Sciatic nerve (tissue), 2 donors: ENCODE data around the gene HERPUD1. TPM values are rescaled to one million over a fixed set of nuclear protein-coding genes. Genes with fewer than 3 reads are reported as not detected.
"Not testable (repeated sequence)": the region's sequence is repeated elsewhere in the genome, so short reads cannot be mapped to it uniquely, and the experiment has no call there.

ENCODE experiments used
- ATAC-seq: fragments of 200-7000 bp; cut with Tn5 transposase; one replicate; pipeline ENCODE4 v1.9.1; 2020; ENCODE audit warnings: mild to moderate bottlenecking, moderate library complexity
- DNase-seq: peaks from one replicate; pipeline ENCODE4 v3.0.0-alpha.2; 2020; ENCODE audit warnings: low spot score
- intact Hi-C: fragments of 100-400 bp; cut with DNase I; formaldehyde crosslinking; loops from one replicate; pipeline ENCODE4 v1.14.2; 2022
- total RNA-seq: library from RNA; stranded (reverse); fragmentation: NEBNext Ultra II Directional; extraction: Animal tissue kit (Norgen Biotek cat#: 25700); gene quantifications from one replicate; pipeline ENCODE4 v1.2.1, GENCODE V29; 2021
- donor health status: DM: no; HTN: no; CAD: no.
- donor health status: DM: no; HTN: no; CAD: no.

Gene HERPUD1
- total RNA-seq, 1 donor from 2014 or later, result 150 TPM

- ATAC-seq, result no peak
- DNase-seq, result no peak
- intact Hi-C loops, result no loop called here
Observed at GRCh38 chr16:56972403-56973293, 40.7 kb downstream of the HERPUD1 start.

- no peak for DNase-seq
- intact Hi-C loops, result no loop called here
- no peak for ATAC-seq
Observed at GRCh38 chr16:56973294-56973689, 41.4 kb downstream of the HERPUD1 start.

- DNase-seq, ATAC-seq, intact Hi-C loops: not testable (repeated sequence)
Observed at GRCh38 chr16:56973899-56974298, 42.0 kb downstream of the HERPUD1 start.

- DNase-seq, result no peak
- ATAC-seq, result no peak
- intact Hi-C loops, result no loop called here
Observed at GRCh38 chr16:56974549-56975300, 42.8 kb downstream of the HERPUD1 start.

GRCh38 chr16:56975714-56976113, 43.8 kb downstream of the HERPUD1 start:
- ATAC-seq, result no peak
- intact Hi-C loops, result no loop called here
- no peak for DNase-seq

- ATAC-seq (no peak), DNase-seq (no peak)
- intact Hi-C loops, result no loop called here
Observed at GRCh38 chr16:56977216-56977615, 45.3 kb downstream of the HERPUD1 start.

GRCh38 chr16:56977823-56978430, 46.0 kb downstream of the HERPUD1 start:
- ATAC-seq (no peak), DNase-seq (no peak)
- intact Hi-C loops, result no loop called here

GRCh38 chr16:56980201-56980535, 48.2 kb downstream of the HERPUD1 start:
- intact Hi-C loops, result no loop called here
- no peak for DNase-seq

GRCh38 chr16:56980792-56981724, 49.1 kb downstream of the HERPUD1 start:
- no peak for DNase-seq
- no peak for ATAC-seq
- intact Hi-C loops, result no loop called here

More at GRCh38 chr16:56980201-56980535, 48.2 kb downstream of the HERPUD1 start:
- no peak for ATAC-seq

- intact Hi-C loops, result no loop called here
- ATAC-seq, result no peak
- no peak for DNase-seq
Observed at GRCh38 chr16:56981729-56982271, 49.9 kb downstream of the HERPUD1 start.

GRCh38 chr16:56982695-56983094, 50.8 kb downstream of the HERPUD1 start:
- ATAC-seq (no peak), DNase-seq (no peak)
- intact Hi-C loops, result no loop called here

GRCh38 chr16:56983211-56983751, 51.3 kb downstream of the HERPUD1 start:
- intact Hi-C loops, result no loop called here
- DNase-seq (no peak), ATAC-seq (no peak)

- ATAC-seq (no peak), DNase-seq (no peak)
- intact Hi-C loops, result no loop called here
Observed at GRCh38 chr16:56984639-56985038, 52.7 kb downstream of the HERPUD1 start.

GRCh38 chr16:56985288-56985961, 53.5 kb downstream of the HERPUD1 start:
- ATAC-seq (peak; percentile 60), DNase-seq (peak; percentile 75)
- intact Hi-C loops, result no loop called here

- intact Hi-C loops, result no loop called here
- ATAC-seq, result no peak
- no peak for DNase-seq
Observed at GRCh38 chr16:56985962-56986360, 54.0 kb downstream of the HERPUD1 start.

- ATAC-seq (no peak), DNase-seq (no peak)
- intact Hi-C loops, result no loop called here
Observed at GRCh38 chr16:56986361-56986760, 54.4 kb downstream of the HERPUD1 start.

GRCh38 chr16:56986908-56987307, 55.0 kb downstream of the HERPUD1 start:
- intact Hi-C loops, DNase-seq, ATAC-seq: not testable (repeated sequence)

GRCh38 chr16:56987692-56988091, 55.8 kb downstream of the HERPUD1 start:
- ATAC-seq, result no peak
- intact Hi-C loops, result no loop called here
- DNase-seq, result no peak
